HG02885 (cell line): Measurements from ENCODE around the gene ZNF254.
"Not testable (repeated sequence)": the region's sequence is repeated elsewhere in the genome, so short reads cannot be mapped to it uniquely, and the experiment has no call there.

Experiments used
- ATAC-seq: cut with Tn5 transposase; IDR thresholded peaks from one replicate; pipeline ENCODE4 v1.9.1; 2021; ENCODE audit warnings: mild to moderate bottlenecking; ENCODE audit not compliant: unreplicated experiment, poor library complexity

Gene ZNF254

DNA sequence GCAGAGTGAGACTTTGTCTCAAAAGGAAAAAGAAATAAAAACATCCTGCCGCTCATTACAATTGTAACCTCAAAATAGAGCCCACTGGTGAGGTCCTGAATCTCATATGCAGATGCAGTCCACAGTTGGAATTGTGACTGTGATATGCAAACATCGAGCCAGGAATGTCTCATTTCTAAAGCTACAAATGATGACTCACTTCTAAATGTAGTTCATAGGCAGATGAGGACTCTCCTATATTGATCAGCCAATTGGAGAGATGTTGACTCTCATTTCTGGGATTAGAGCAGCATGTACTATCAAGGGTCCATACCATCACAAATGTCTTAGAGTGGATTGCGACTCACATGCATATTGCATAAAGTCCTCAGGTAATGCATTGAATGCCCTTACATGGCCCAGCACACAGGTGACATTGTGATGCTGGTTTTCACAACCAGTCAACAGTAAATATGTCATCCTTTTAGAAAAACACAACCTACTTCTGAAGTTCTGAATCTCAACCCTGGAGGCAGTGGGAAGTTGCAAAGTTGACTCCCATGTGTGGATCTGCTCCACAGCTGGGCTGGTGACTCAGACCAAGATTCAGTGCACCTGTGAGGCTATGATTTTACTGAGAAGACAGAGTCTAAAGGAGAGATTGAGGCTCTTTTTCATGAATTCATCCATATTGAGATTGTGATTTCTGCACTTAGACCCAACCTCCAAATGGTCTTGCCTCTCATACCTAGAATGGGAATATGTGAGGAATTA lies 16.9 kb upstream of the ZNF254 start:
- no peak for ATAC-seq

DNA sequence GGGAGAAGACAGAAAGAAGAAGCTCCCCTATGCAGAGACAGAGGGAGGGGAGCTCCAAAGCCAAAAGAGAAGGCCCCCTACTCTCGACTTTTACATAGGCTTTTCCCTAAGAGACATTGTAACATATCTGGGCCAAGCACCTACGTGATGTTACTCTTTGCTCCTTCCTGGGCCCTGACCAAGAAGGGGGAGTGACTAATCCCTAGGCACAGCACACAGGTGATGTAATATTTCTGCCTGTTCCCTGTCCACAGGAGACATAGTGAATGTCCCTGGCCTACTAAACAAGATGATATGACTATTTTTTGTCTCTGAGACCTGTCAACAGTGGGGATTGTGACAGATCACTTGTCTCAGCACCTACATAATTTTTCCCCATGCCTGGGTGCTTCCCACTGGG lies 15.9 kb upstream of the ZNF254 start:
- ATAC-seq: no peak

GRCh38 chr19:24072720-24073119 lies 14.3 kb upstream of the ZNF254 start:
- no peak for ATAC-seq

- no peak for ATAC-seq
These were observed 13.2 kb upstream of the ZNF254 start for GRCh38 chr19:24073807-24074206.

DNA sequence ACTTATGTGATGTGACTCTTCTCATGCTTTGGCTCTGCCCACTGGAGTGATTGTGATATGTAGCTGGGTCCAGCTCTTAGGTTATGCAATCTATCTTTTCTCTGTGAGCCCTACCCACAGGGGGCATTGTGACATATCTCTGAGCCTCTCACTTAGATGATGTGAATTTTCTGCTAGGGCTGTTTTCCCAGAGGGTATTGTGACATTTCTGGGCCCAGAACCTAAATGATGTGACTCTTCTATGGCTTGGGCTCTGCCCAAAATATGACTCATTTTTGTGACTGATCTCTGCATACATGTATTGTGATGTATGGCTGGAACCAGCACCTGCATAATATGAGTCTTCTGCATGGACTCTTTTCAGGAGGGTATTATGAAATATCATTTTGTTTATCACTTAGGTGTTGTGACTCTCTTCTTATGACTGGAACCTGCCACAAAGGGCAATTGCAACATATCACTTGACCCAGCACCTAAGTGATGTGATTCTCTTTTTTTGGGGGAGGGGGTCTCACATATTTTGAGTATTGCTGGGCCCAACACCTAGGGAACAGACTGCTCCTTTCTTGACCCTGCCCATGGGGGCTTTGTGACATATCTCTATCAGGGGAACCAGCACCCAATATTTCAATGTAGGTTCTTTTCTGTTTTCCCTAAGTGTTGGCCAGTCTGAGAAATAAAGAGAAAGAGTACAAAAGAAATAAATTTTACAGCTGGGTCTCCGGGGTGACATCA lies 12.1 kb upstream of the ZNF254 start:
- no peak for ATAC-seq

- not testable (repeated sequence) for ATAC-seq
These were observed 11.5 kb upstream of the ZNF254 start for GRCh38 chr19:24075530-24075929.

DNA sequence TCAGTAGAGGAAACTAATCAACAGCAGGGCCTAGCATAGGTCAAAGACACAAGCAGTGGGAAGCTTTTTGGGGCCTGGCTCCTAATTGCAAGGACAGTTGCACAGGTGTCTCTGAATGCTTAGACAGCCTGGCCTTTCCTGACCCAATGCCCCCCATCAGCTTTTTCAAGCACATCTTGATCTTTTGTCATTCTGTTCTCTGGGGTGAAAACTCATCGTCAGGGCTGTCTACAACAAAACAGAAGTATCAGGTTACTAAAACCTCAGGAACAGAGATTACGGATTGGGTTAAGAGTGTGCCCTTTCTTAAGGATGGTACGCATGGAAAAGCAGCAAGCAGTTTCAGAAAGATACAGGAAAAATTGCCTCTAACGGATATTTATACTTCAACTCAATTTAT lies 8.3 kb upstream of the ZNF254 start:
- no peak for ATAC-seq

DNA sequence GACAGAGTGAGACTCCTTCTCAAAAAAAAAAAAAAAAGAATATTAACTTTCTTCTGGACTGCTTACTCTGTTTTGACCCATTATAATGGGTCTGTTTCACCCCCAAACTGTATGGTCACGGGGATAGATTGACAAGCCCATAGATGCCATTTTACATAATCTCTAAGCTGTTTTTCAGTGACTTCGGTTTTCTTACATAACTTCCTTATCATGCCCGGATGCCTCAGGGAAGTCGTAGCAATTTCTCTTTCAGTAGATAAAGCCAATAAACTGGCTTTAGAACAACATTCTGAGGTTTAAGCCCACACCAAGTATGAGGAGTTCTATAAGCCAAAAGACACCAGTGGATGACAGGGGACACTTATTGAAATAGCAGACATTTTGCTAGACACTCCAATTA lies 5.9 kb upstream of the ZNF254 start:
- no peak for ATAC-seq

- no peak for ATAC-seq
These were observed 11.4 kb downstream of the ZNF254 start for GRCh38 chr19:24098359-24098758.

DNA sequence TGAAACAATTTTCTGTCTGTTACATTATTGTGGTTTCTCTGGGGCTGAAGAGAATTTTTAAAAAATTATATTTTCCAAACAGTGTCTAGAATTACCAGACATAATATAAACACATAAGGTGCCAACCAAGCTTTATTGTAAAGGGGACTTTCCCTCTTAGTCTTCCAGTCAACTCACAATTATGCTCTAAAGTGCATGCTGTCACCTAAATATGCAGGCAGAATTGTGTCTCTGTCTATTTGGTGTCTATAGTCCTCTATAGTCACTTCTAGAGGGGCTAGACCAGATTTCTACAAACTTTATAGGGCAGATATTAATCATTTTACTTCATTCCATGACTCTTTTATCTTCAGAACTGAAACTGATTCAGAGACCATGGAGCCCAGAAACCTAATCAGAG lies 12.8 kb downstream of the ZNF254 start:
- ATAC-seq: no peak

DNA sequence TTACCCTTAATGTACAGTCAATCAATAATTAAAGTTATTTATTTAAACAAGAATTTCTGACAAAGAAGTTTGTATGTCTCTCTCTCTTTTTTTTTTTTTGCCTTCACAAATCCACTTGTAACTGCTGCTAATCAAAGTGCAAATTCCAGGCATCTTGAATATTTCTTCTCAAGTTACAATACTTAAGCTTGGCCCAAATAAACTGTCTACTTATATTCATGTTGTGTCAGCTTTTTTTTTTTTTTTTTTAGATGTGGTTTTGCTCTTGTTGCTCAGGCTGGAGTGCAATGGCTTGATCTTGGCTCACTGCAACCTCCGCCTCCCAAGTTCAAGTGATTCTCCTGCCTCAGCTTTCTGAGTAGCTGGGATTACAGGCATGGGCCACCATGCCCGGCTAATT lies 13.6 kb downstream of the ZNF254 start:
- not testable (repeated sequence) for ATAC-seq

GRCh38 chr19:24101459-24102115 lies 14.6 kb downstream of the ZNF254 start:
- ATAC-seq: no peak

- no peak for ATAC-seq
These were observed 40.6 kb downstream of the ZNF254 start for GRCh38 chr19:24127601-24128000.

DNA sequence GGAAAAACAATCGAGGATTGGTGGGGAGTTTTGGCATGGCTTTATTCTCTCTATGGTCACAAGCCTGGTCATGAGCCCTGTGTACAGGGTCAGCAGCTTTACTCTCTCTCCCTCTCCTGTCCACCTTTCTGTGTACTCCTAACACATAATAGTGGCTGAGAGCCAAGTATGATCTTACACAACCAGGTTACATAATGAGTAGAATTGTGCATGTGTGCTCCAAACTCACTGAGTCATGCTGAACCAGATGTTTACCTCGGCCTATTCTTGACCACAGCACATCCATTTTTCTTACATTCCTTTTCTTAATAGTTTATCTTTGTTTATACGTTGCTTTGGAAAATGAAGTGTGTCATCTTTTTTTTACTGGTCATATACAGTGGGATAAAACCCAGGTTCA lies 53.1 kb downstream of the ZNF254 start:
- no peak for ATAC-seq

DNA sequence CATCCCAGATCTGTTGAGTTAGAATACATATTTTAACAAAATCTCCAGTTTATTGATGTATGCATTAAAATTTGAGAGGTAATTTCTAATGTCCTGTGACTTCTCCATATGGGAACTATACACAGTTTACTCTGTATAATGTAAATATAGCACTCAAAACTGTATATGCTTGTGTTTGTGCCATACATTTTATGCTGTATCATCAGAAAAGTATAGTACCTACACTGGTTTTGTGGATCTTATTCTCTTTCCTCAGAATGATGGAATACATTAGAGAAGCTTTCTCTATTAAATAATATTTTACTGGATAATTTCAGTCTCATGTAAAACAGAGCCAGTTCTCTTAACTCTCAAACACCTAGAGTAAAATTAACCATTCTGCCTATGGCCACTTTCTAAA lies 53.6 kb downstream of the ZNF254 start:
- no peak for ATAC-seq

- ATAC-seq: no peak
These were observed 54.6 kb downstream of the ZNF254 start for GRCh38 chr19:24141612-24142011.

GRCh38 chr19:24142771-24143170 lies 55.8 kb downstream of the ZNF254 start:
- ATAC-seq: no peak

DNA sequence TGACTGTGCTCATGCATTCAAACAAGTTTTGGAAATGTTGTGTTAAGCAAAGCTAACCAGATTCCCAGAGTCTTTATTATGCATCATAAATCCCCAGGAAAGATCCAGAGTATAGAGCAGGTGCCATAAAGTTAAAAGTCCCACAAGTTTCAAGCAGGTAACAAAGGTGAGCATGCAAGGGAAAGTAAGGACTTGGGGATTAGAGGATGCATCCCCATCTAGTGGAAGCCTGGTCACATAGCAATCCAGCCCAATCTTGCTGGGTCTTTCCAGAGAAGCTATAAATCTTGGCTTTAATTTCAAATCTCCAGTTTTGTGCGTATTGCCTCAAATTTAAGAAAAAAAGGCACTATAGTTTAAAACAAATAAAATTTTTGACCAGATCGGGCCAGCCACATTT lies 72.7 kb downstream of the ZNF254 start:
- no peak for ATAC-seq

DNA sequence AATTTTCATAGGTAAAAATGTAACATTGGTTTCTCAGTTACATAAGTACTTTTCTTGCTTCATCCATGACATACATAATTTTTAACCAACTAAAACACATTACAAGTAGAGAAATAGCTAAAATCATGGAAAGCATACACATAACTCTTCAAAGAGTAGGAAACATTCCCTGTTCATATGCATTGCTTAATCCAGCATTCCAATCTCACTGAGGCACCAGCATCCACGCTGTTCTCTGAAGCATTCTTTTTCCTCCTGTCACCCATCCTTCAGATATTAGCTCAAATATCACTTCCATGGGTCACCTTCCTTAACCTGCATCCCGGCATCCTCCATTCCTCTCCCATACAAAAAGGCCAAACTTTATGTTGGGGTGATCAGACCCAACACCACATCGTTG lies 79.1 kb downstream of the ZNF254 start:
- ATAC-seq: no peak

- no peak for ATAC-seq
These were observed 86.9 kb downstream of the ZNF254 start for GRCh38 chr19:24173882-24174281.

DNA sequence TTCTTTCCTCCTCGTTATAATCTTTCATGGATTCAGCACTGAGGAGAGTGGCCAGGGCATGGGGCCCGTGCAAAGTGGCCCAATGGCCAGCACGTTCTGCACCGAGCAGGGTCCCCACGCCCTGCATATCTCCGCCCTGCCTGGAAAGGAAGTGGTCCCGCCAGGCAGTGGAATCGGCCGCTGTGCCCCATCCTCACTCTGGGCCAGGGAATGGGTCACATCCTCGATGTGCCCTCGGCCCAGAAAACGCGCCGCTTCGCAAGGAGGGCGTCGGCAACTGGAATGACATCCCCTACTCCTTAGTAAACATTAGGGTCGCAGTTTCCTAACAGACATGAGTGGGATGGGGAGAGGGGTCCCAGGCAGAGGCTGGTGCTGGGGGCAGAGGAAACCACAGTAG lies 90.7 kb downstream of the ZNF254 start:
- ATAC-seq: no peak
